SK-N-SH (cell line): ENCODE data around the gene TIGAR.

Experiments used
- ELF1 ChIP-seq: IDR thresholded peaks from 2 replicates; pipeline ENCODE4 v1.4.0; 2012
- EP300 ChIP-seq, 2 experiments: IDR thresholded peaks; 2 replicates each; pipeline versions ENCODE4 v1.4.0 to v1.6.1; 2012; ENCODE audit warnings: borderline replicate concordance in 1 of 2, low read depth in 1 of 2, low read length in 1 of 2
- GATA2 ChIP-seq: sonication (generic); formaldehyde crosslinking; IDR thresholded peaks from 2 replicates; pipeline ENCODE4 v1.5.0; 2020; ENCODE audit warnings: mild to moderate bottlenecking, missing genetic modification reagents
- POLR2AphosphoS5 ChIP-seq: IDR thresholded peaks from 2 replicates; pipeline ENCODE4 v1.6.1; 2012; ENCODE audit warnings: low read depth, low read length
- RCOR1 ChIP-seq: fragments of 150-350 bp; IDR thresholded peaks from 2 replicates; pipeline ENCODE4 v1.6.1; 2017; ENCODE audit warnings: antibody characterized with exemption, low read length
- RFX5 ChIP-seq: IDR thresholded peaks from 2 replicates; pipeline ENCODE4 v1.6.1; 2012; ENCODE audit warnings: mild to moderate bottlenecking, improper control_type of control experiment, low read length
- SMC3 ChIP-seq: IDR thresholded peaks from 2 replicates; pipeline ENCODE4 v1.6.1; 2012; ENCODE audit warnings: low read depth, low read length, improper control_type of control experiment
- TAF1 ChIP-seq: IDR thresholded peaks from 2 replicates; pipeline ENCODE4 v1.6.1; 2012; ENCODE audit warnings: low read depth, mild to moderate bottlenecking, low read length, moderate library complexity, borderline replicate concordance
- YY1 ChIP-seq: IDR thresholded peaks from 2 replicates; pipeline ENCODE4 v1.4.0; 2012; ENCODE audit warnings: low read depth, mild to moderate bottlenecking
- TF ChIP-seq, protein P1 (sequence below): fragments of 200-600 bp; sonication (generic); IDR thresholded peaks from 2 replicates; pipeline ENCODE4 v1.6.1; 2017; ENCODE audit warnings: antibody characterized with exemption, mild to moderate bottlenecking, moderate library complexity

DNA sequence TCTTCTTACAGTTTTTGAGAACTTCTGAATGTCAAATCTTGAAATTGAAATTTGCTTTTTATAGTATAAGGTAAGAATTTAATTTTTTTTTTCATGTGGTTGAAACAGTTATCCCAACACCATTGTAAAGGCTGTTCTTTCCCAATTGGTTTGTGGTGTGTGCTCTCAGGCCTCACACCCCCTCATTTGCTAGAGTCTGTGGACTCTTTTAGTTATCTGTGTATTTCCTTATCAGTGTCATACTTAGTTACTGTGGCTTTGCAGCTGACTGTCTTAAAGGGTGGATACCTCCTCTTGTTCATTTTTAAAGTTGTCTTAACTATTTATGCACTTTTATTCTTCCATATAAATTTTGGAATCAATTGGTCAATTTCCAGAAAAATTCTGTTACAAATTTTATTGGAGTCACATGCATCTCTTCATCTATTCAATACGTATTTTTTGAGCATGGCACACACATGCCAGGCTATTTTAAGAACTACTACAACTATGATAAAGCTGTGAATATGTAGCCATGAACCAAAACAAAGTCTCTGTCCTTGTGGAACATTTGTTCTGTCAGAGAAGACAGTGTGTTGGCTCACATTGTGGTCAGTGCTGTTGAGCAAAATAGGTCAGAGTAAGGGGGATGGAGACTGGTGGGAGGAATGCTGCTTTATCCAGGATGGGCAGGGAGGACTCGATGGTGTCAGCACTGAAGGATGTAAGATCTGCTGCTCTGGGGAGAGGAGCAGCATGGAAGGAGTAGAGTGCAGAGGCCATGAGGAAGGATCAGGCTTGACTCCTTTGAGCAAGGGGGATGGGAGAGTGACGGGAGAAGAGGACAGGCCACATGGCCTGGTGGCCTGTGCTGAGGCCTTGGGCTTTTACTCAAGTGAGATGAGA, 34.4 kb downstream of the TIGAR start:
- no peak for TF ChIP-seq EP300 (IDR thresholded peaks at IDR 0.05; ENCODE audit: borderline replicate concordance in 1 of 2, low read depth in 1 of 2, low read length in 1 of 2)
- TF ChIP-seq, protein P1, sequence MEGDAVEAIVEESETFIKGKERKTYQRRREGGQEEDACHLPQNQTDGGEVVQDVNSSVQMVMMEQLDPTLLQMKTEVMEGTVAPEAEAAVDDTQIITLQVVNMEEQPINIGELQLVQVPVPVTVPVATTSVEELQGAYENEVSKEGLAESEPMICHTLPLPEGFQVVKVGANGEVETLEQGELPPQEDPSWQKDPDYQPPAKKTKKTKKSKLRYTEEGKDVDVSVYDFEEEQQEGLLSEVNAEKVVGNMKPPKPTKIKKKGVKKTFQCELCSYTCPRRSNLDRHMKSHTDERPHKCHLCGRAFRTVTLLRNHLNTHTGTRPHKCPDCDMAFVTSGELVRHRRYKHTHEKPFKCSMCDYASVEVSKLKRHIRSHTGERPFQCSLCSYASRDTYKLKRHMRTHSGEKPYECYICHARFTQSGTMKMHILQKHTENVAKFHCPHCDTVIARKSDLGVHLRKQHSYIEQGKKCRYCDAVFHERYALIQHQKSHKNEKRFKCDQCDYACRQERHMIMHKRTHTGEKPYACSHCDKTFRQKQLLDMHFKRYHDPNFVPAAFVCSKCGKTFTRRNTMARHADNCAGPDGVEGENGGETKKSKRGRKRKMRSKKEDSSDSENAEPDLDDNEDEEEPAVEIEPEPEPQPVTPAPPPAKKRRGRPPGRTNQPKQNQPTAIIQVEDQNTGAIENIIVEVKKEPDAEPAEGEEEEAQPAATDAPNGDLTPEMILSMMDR: no peak
- TF ChIP-seq ELF1: no peak
- TF ChIP-seq YY1: no peak
- TF ChIP-seq GATA2 (CRISPR knock-in tag): no peak
- no peak for TF ChIP-seq POLR2AphosphoS5
- TF ChIP-seq RFX5: no peak
- TF ChIP-seq RCOR1: no peak
- no peak for TF ChIP-seq TAF1
- TF ChIP-seq SMC3: no peak
